GM18907 (cell line): ENCODE measurements around the gene TMEM59.
"Not testable (repeated sequence)": the region's sequence is repeated elsewhere in the genome, so short reads cannot be mapped to it uniquely, and the experiment has no call there.

ENCODE experiments used
- ATAC-seq: cut with Tn5 transposase; IDR thresholded peaks from one replicate; pipeline ENCODE4 v1.9.1; 2021; ENCODE audit warnings: mild to moderate bottlenecking, moderate library complexity; ENCODE audit not compliant: unreplicated experiment

The TMEM59 gene, protein sequence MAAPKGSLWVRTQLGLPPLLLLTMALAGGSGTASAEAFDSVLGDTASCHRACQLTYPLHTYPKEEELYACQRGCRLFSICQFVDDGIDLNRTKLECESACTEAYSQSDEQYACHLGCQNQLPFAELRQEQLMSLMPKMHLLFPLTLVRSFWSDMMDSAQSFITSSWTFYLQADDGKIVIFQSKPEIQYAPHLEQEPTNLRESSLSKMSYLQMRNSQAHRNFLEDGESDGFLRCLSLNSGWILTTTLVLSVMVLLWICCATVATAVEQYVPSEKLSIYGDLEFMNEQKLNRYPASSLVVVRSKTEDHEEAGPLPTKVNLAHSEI

DNA sequence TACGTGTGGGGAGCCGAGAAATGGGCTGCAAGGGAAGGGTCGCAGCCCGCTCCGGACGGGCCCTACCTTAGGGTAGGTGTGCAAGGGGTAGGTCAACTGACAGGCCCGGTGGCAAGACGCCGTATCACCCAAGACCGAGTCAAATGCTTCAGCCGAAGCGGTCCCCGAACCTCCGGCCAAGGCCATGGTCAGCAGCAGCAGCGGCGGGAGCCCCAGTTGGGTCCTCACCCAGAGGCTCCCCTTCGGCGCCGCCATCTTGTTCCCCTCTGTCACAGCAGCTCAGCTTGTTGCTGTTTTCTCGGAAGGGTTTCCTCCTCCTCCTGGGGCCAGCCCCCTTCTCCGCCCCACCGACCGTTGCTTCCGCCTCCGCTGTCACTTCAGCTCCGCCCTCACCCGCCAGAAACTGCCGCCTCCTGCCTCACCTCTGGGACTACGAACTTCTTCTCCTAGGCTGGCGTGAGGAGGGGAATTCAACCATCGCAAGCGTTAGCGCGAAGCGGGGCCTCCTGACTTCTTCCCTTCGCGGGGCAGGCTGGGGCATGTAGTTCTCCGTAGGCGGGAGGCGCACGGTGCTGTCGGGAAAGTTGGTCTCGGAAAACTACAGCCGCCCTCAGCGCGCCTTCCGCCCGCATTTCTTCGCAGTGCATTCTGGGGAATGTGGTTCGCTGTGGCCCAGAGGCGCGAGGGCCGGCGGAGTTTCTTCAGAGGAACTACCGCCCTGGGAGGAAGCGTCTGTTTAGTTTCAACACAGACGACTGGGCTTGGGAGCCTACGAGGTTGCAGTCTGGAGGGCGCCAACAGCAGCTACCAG is at the start of gene TMEM59, which contains the start of gene TCEANC2:
TMEM59 (minus strand) TSS at position 271 of the 811 bp plus-strand sequence; CDS start at position 255, 16 bp downstream.
TCEANC2 (plus strand) TSS at position 675 of the 811 bp plus-strand sequence. CDS start 815 bp downstream, outside the sequence.
- peak; percentile 95 for ATAC-seq

GRCh38 chr1:54100500-54100899 is 47.5 kb upstream of the TMEM59 start:
- no peak for ATAC-seq

DNA sequence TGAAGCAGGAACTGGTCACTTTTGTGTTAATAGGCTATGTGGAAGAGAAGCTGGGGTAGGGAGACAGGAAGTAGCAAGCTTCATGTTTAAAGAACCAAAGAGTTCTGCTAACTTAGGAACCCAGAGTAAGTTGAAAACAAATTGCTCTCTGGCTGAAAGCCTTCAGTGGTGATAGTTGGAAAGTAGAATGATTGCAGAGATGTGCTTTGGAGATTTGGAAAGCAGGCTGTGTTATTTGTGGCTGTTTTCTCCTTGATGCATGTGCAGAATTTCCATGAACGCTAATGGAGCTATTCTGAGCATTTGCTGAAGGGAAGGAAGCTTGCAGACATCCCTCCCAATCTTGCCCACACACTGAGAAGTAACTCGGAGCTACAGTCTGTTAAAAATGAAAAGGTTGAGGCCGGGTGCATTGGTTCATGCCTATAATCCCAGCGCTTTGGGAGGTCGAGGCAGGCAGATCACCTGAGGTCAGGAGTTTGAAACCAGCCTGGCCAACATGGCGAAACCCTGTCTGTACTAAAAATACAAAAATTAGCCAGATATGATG is 46.1 kb upstream of the TMEM59 start:
- no peak for ATAC-seq

GRCh38 chr1:54096877-54097240 is 43.9 kb upstream of the TMEM59 start:
- no peak for ATAC-seq

- no peak for ATAC-seq
These were observed 43.3 kb upstream of the TMEM59 start for GRCh38 chr1:54096227-54096876.

DNA sequence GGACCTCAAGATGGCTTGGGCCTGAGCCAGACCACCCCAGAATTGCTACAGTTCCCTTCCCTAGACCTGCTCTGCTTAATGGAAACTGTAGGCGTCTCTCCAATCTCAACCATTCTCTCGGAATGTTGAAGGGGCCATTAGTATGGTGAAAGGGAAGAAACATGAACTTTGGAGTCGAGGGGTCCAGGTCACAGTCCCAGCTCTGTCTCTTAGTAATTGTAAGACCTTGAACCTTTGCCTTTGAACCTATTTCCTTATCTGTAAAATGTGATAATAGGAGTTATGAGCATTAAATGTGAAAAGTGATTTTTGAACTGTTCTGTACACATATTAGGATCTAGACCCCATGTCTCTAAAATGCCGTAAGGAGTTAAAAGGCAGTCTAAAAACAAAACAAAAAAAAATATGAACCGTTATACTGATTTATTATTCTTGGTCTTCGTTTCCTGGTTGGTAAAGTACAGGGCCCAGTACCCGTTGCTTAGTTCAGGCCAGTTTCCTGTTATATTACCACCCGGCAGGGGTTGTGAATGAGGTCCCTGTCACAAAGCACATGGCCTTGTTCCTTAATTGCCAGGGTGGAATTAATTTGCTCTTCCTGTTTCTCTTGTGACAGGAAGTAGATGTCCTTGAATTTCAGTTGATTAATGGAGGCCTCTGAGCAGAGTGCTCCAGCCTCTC is 42.7 kb upstream of the TMEM59 start:
- ATAC-seq, result no peak

DNA sequence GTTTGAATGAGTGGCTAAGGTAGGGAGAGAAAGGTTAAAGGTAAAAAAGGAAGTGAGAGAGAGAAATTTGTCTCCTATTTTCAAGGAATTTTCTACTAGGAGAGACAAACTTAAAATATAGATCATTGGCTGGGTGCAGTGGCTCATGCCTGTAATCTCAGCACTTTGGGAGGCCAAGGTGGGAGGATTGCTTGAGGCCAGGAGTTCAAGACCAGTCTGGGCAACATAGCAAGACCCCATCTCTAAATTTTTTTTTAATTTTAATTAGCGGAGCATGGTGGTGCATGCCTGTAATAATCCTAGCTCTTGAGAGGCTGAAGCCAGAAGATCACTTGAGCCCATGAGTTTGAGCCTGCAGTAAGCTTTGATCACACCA is 41.7 kb upstream of the TMEM59 start:
- ATAC-seq, result not testable (repeated sequence)

GRCh38 chr1:54094001-54094729 is 41.2 kb upstream of the TMEM59 start:
- ATAC-seq, result no peak

DNA sequence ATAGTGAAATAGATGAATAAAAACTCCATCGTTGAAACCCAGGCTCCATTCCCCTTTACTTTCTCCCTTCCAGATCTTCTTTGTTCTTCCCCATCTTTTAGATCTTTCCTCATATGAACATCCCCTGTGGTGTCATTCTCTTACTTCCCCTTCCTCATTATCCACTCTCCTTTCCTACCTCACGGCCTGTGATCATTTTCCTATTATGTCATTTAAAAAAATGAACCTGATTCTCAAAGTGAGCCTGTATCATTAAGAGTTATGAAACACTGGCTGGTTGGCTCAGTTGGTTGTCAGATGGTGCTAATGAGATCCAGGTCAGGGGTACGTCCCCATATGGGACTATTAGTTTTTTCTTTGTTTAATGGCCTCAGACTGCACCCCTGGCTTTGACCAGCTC is 38.7 kb upstream of the TMEM59 start:
- ATAC-seq, result no peak

GRCh38 chr1:54088385-54088784 is 35.4 kb upstream of the TMEM59 start:
- no peak for ATAC-seq

DNA sequence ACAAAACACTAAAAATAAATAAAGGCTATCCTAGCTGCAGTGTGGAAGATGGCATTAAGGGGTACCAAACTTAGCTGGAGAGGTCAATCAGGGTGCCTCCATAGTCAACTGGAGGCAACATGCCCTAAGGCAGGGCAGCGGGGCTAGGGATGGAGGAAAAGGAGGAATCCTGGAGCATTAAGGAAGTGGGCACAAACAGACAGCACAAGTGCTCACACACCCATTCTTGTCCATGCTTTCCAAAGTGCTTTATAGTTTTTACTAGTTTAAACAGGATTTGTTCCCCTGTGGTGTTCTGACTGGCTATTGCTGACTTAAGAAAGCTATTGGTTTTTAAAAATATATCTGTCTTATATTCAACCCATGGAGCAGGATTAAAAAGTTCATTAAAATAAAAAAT is 33.8 kb upstream of the TMEM59 start:
- no peak for ATAC-seq

GRCh38 chr1:54084794-54085193 is 31.8 kb upstream of the TMEM59 start:
- ATAC-seq, result no peak

GRCh38 chr1:54081306-54082270 is 28.6 kb upstream of the TMEM59 start:
- peak; percentile 73 for ATAC-seq

- ATAC-seq, result no peak
These were observed 27.6 kb upstream of the TMEM59 start for GRCh38 chr1:54080598-54081049.

DNA sequence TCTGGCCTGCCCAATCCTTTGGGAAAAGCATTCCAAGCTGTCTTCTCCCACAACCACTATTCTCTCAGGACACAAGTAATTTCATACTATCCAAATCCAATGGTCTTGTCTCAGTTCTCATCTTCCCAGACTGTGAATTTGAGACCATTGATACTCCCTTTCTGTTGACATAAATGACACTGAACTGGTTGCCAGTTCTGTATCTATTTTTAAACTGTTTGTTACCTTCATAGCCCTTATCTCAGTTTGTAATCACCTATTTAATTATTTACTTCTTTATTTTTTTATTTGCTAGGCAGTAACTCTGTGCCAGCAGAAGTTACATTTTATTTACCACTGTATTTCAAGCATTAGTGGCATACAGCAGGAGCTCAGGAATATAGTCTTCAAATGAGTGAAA is 24.4 kb upstream of the TMEM59 start:
- no peak for ATAC-seq

DNA sequence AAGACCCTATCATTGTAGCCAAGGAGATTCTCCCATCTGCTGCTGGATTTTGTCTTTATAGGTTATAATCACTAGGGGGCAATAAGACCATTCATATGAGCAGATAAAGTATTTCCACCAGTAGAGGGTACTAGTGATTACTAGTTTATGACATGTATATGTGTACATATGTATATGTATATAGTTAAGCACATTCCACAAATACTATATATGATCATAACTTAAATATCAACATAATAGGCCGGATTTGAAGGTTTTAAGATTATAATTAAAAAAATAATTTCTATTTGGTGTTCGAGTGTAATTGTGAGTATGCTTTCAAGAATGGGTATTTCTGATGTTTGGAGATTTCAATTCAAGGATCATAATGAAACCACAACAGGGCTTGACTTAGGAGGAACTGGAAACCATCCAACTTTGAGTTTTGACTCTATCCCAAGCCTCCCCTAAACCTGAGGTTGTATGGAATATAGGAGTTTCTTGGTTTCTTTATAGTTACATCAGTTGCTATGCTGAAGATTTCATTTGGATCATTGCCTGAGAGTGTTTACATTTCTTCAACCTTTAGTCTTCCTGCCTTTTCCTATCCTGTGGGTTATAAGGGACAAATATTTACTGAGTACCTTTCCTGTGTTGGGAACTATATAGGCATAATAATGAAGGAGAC is 17.3 kb upstream of the TMEM59 start:
- ATAC-seq, result peak; percentile 65

DNA sequence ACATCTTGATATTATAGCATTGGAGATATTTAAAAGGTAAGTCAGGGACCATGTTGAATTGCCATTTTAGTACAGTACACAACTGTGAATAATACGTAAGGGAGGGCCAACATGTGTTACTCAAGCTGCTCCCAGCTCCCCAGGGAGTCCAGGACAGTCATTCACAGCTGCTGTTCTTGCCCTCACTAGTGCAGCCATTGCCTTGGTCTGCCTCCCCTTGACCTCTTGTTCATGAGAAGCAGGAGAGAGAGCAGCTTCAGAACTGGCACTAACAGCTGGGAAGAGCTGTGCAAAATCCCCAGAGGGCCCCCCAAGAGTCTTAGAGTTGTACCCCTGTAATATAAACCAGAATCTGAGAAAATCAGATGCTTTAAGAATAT is 16.8 kb upstream of the TMEM59 start:
- peak; percentile 17 for ATAC-seq

- no peak for ATAC-seq
These were observed 11.3 kb upstream of the TMEM59 start for GRCh38 chr1:54064299-54064698.

DNA sequence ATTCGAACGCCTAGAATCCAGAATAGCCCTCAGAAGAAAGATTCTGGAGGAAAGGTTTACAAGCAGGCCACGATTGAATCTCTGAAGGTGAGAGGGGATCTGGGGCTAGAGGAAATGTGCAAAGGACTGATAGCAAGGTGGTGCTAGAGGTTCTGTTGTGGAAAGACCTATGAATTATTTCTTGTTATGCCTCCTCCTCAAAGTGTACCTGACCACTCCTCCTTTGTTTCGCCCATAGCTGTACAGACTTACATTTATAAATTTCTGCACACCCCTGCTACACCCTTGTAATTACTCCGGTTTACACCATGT is 1.4 kb upstream of the TMEM59 start:
- ATAC-seq, result no peak
